Measurements from ENCODE around the gene HABP4. TPM values are rescaled to one million over a fixed set of nuclear protein-coding genes. Genes with fewer than 3 reads are reported as not detected.

Gene HABP4
- total RNA-seq, 1 donor from 2014 or later: 23.1 TPM

GRCh38 chr9:96461336-96461735, 11.4 kb downstream of the HABP4 start:
- H3K9me3 ChIP-seq (replicated peaks): no peaks in the 10 kb centered on the region
- intact Hi-C loops (cut with micrococcal nuclease): no loop called here
- no peak for TF ChIP-seq CTCF (IDR thresholded peaks at IDR 0.05; ENCODE audit: borderline replicate concordance)
- no peaks in the 10 kb centered on the region for H3K27me3 ChIP-seq (ENCODE audit: low read depth)
- no peak overlapping the region for H3K4me3 ChIP-seq
- H3K27ac ChIP-seq (replicated peaks): no peak overlapping the region
- peaks cover 8% of the 10 kb centered on the region for H3K4me1 ChIP-seq
- no peak for DNase-seq
- H3K36me3 ChIP-seq: peaks cover 31% of the 10 kb centered on the region

DNA sequence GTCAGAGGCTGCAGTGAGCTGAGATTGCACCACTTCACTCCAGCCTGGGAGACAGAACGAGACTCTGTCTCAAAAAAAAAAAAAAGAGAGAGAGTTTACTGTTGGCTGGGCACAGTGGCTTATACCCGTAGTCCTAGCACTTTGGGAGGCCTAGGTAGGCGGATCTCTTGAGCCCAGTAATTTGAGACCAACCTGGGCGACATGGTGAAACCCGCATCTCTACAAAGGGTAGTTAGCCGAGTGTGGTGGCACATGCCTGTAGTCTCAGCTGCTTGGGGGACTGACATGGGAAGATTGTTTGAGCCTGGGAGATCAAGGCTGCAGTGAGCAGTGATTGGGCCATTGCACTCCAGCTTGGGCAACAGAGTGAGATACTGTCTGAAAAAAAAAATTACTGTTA, 12.6 kb downstream of the HABP4 start:
- intact Hi-C loops (cut with micrococcal nuclease): no loop called here
- H3K36me3 ChIP-seq: peaks cover 43% of the 10 kb centered on the region

GRCh38 chr9:96464426-96464825, 14.5 kb downstream of the HABP4 start:
- H3K27me3 ChIP-seq (ENCODE audit: low read depth): no peaks in the 10 kb centered on the region
- no peak for DNase-seq
- no peak overlapping the region for H3K4me3 ChIP-seq
- H3K36me3 ChIP-seq: peaks cover 49% of the 10 kb centered on the region
- intact Hi-C loops (cut with micrococcal nuclease): no loop called here
- no peaks in the 10 kb centered on the region for H3K9me3 ChIP-seq (replicated peaks)
- H3K27ac ChIP-seq (replicated peaks): no peak overlapping the region
- peaks cover 8% of the 10 kb centered on the region for H3K4me1 ChIP-seq
- TF ChIP-seq CTCF (IDR thresholded peaks at IDR 0.05; ENCODE audit: borderline replicate concordance): no peak

More for the DNA sequence above, 12.6 kb downstream of the HABP4 start:
- H3K4me1 ChIP-seq: peaks cover 8% of the 10 kb centered on the region
- H3K27ac ChIP-seq (replicated peaks): no peak overlapping the region
- DNase-seq: no peak
- H3K4me3 ChIP-seq: no peak overlapping the region
- no peaks in the 10 kb centered on the region for H3K9me3 ChIP-seq (replicated peaks)
- TF ChIP-seq CTCF (IDR thresholded peaks at IDR 0.05; ENCODE audit: borderline replicate concordance): no peak
- H3K27me3 ChIP-seq (ENCODE audit: low read depth): no peaks in the 10 kb centered on the region

DNA sequence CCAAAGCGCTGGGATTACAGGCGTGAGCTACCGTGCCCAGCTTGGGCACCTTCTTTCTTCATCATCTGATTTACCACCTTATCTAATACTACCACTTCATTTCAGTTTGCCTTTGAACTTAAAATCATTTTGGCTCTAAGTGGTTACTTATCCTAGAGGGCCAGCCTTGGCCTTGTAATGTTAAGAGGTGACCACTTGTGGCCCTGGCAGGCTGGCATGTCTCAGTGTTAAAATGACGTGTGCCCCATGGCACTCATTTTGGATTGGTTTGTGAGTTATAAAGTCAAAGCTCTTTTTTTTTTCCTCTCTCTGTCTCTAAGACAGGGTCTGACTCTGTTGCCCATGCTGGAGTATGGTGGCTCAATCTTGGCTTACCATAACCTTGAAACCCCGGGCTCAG, 17.8 kb downstream of the HABP4 start:
- no peak for TF ChIP-seq CTCF (IDR thresholded peaks at IDR 0.05; ENCODE audit: borderline replicate concordance)
- H3K27me3 ChIP-seq (ENCODE audit: low read depth): no peaks in the 10 kb centered on the region
- H3K36me3 ChIP-seq: peaks cover 75% of the 10 kb centered on the region
- peaks cover 8% of the 10 kb centered on the region for H3K4me1 ChIP-seq
- no peaks in the 10 kb centered on the region for H3K9me3 ChIP-seq (replicated peaks)
- DNase-seq: no peak
- no peak overlapping the region for H3K27ac ChIP-seq (replicated peaks)
- intact Hi-C loops (cut with micrococcal nuclease): no loop called here
- no peak overlapping the region for H3K4me3 ChIP-seq

- H3K4me3 ChIP-seq: peak overlapping the region; percentile 11
- H3K4me1 ChIP-seq: peaks cover 7% of the 10 kb centered on the region
- intact Hi-C loops (cut with micrococcal nuclease): no loop called here
- no peaks in the 10 kb centered on the region for H3K27me3 ChIP-seq (ENCODE audit: low read depth)
- no peak for TF ChIP-seq CTCF (IDR thresholded peaks at IDR 0.05; ENCODE audit: borderline replicate concordance)
- H3K9me3 ChIP-seq (replicated peaks): no peaks in the 10 kb centered on the region
- DNase-seq: no peak
- H3K36me3 ChIP-seq: peaks cover 52% of the 10 kb centered on the region
- peak overlapping the region; percentile 67 for H3K27ac ChIP-seq (replicated peaks)
Observed at GRCh38 chr9:96476013-96476412, 26.0 kb downstream of the HABP4 start.

DNA sequence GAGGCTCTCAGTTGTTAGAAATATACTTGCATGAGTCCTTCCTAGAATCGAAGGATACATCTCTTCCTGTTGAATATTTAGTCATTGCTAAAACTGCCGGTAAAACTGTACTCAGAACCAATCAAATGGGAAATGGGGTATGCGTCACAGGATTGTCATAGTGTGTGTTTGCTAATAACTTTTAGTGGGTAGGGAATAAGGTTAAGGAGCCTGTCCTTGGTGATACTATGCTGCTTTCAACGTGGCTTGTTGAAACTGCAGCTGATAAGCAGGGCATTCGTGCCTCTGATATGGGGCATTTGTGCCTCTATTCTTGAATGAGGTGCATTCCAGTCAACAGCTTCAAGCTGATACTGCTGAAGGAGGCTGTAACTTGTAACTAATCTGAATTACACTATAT, 26.6 kb downstream of the HABP4 start:
- Histone ChIP-seq H3K4me3 (peak overlapping the region; percentile 11), H3K9me3 (replicated peaks) (no peaks in the 10 kb centered on the region), H3K36me3 (peaks cover 46% of the 10 kb centered on the region), H3K27me3 (ENCODE audit: low read depth) (no peaks in the 10 kb centered on the region), H3K4me1 (peaks cover 7% of the 10 kb centered on the region), H3K27ac (replicated peaks) (peak overlapping the region; percentile 67)
- TF ChIP-seq CTCF (IDR thresholded peaks at IDR 0.05; ENCODE audit: borderline replicate concordance): no peak
- no peak for DNase-seq
- intact Hi-C loops (cut with micrococcal nuclease): no loop called here
